HG02852 (cell line): ENCODE data around the gene MPRIP.
"Not testable (repeated sequence)": the region's sequence is repeated elsewhere in the genome, so short reads cannot be mapped to it uniquely, and the experiment has no call there.

Experiments
- ATAC-seq: cut with Tn5 transposase; IDR thresholded peaks from one replicate; pipeline ENCODE4 v1.9.1; 2021; ENCODE audit warnings: mild to moderate bottlenecking, moderate library complexity; ENCODE audit not compliant: unreplicated experiment

MPRIP gene, protein sequence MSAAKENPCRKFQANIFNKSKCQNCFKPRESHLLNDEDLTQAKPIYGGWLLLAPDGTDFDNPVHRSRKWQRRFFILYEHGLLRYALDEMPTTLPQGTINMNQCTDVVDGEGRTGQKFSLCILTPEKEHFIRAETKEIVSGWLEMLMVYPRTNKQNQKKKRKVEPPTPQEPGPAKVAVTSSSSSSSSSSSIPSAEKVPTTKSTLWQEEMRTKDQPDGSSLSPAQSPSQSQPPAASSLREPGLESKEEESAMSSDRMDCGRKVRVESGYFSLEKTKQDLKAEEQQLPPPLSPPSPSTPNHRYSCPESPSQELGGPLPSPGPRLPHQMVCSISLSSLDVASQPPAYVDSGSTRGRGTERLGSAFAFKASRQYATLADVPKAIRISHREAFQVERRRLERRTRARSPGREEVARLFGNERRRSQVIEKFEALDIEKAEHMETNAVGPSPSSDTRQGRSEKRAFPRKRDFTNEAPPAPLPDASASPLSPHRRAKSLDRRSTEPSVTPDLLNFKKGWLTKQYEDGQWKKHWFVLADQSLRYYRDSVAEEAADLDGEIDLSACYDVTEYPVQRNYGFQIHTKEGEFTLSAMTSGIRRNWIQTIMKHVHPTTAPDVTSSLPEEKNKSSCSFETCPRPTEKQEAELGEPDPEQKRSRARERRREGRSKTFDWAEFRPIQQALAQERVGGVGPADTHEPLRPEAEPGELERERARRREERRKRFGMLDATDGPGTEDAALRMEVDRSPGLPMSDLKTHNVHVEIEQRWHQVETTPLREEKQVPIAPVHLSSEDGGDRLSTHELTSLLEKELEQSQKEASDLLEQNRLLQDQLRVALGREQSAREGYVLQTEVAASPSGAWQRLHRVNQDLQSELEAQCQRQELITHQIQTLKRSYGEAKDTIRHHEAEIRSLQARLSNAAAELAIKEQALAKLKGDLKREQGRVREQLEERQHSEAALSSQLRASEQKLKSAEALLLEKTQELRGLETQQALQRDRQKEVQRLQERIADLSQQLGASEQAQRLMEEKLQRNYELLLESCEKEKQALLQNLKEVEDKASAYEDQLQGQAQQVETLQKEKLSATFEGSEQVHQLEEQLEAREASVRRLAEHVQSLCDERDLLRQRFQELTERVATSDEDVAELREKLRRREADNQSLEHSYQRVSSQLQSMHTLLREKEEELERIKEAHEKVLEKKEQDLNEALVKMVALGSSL (N-terminal part only)

DNA sequence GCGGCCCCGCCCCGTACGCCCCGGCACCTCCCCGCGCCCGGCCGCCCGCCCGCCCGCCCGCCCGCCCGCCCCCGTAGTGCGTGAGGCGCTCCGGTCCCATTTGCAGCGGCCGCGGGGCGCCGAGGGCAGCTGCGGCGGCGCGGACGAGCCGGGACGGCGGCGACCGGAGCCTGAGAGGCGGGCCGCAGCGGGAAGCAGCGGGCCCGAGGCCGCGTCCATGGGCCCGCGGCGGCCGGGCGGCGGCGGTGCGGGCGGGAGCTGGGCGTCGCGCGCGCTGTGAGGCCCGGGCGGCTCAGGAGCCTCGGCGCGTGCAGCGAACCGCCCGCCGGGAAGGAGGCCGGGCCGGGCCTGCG is at the start of gene MPRIP:
TSS of gene MPRIP (plus strand) at position 74 of the 353 bp plus-strand sequence. CDS start 392 bp downstream, outside the sequence.
- ATAC-seq = peak; percentile 8

DNA sequence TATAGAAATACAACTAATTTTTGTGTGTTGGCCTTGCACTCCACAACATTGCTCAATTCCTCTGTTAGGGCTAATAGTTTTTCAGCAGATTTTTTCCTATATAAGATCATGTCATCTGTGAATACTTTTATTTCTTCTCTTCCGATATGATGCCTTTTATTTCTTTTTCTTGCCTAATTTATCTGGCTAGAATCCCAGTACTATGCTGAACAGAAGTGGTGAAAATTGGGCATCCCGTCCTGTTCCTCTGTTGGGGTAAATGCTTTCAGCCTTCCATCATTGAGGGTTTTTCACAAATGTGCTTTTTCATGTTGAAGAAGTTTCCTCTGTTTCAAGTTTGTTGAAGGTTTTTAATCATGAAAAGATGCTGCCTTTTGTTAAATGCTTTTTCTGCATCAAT is 47.6 kb upstream of the MPRIP start:
- ATAC-seq = no peak

DNA sequence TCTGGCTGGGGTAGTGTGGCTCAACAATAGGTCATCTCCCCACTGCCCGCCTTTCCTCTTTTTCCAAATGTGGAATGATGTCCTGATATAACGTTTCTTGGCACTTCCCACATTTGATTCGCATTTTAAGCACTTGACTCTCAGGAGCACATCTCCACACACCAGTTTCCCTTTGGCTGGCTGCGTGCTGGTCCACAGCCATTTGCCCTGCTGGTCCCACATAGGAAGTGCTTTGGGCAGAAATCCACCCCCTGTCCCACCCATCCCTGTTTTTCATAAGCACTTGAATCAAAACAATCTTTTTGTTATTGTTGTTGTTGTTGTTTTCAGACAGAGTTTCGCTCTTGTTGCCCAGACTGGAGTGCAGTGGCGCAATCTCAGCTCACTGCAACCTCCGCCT is 46.3 kb upstream of the MPRIP start:
- no peak for ATAC-seq

DNA sequence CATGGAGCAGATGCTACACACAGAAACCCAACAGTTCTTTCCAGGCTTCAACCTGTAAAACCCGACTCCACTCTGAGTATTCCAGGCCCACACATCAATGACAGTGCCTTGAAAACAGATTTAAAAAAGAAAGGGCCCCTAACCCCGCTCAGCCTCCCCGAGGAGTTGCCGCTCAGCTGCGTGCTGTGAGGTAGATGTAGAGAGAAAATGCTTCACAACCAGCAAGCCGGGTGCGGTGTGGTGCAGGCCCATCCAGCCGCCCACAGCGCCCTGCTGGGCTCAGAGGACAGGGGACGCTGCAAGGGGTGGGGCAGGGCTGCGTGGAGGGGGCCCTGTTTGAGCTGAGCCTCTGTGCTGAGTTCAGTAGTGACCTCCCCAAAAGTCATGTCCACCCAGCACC is 45.5 kb upstream of the MPRIP start:
- ATAC-seq = not testable (repeated sequence)

DNA sequence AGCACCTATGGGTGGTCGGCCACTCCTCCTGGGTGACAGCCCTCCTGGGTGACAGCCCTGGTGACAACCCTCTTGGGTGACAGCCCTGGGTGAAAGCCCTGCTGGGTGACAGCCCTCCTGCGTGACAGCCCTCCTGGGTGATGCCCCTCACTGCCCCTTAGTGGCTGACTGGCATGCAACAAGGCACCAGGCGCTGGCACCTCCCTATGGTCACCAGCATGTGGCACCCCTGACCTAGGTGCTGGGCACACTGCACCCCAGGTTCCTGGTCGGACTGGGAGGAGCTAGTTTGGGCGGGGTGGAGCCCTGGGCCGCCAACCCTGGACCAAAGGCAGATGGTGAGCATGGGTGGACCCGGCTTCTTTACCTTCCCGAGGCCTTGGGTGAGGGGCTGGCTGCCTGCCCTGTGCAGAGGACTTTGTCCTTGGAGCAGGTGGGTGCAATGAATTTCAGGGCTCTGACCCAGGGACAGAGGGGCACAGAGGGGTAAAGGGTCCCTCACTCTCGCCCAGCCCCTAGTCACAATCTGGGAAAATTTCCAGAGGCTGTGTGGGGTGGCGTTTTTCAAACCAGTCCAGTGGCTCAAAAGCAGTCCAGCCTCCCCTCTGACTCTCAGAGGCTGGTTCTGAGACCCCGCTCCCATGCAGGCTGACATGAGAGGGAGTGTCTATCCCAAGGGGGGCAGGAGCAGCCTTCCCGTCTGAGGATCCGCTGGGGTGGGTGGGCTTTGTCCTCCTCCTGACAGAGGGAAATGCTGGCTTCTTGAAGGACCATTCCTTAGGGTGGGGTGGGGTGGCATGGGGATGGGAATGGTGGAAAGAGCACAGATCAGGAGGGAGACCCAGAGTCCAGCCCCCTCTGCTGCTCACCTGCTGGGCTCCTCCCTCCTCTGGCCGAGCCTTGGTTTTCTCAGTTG is 44.5 kb upstream of the MPRIP start:
- no peak for ATAC-seq

DNA sequence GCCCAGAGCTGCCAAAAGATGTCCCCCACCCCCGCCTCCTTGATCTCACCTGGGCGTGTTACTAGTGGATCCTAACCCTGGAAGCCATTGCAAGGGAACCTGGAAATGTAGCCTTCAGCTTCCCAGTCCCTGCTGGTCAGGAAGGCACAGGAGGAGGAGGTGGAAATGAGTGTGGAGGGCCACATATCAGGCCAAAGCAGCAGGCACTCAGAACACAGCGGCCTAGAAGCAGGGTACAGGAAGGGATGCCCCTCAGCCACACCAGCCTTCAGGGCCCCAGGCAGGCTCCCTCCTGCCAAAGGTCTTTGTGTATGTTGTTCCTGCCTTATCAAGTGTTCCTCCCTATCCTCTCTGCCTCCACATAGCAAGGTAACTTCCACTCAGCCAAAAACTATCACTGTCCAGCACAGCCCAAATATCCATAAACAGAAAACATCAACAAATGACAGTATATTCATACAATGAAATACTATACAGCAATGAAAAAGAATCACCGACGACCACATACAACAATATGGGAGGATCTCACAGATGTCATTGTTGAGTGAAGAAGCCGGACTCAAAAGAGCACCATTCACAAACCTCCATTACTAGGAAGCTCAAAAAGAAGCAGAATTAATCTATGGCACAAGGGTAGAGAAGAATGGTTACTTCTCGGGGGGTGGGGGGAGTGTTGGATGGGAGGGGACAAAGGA is 42.2 kb upstream of the MPRIP start:
- ATAC-seq = no peak

DNA sequence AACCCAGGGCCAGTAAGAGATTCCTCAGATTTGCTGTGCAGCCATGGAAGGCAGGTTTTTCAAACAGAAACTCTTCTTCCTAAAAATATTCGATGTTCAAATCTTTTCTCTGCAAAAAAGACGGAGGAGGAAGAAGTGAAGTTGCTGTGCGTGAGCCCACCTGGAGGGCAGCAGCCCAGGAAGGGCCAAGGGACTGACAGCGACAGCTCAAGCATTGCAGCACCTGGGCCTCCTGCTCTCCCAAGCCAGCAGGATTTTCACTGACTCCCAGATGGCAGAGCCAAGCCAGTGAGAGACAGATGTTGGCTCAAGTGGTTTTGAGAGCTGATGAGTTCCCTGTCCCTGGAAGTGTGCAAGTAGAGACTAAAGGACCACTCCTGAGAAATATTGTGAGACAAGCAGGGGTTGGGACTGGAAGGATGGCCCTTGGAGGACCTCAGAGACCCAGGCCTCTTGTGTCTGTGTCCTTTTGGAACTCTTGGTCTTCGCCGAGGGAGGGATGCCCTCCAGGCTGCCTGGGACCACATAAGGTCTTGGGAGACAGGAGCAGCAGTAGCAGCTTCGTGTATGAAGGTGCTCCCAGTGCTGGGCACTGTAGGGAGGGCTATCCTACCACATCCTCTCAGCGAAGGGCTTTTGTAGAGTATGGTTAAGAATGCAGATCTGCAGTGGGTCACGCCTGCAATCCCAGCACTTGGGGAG is 41.0 kb upstream of the MPRIP start:
- no peak for ATAC-seq

DNA sequence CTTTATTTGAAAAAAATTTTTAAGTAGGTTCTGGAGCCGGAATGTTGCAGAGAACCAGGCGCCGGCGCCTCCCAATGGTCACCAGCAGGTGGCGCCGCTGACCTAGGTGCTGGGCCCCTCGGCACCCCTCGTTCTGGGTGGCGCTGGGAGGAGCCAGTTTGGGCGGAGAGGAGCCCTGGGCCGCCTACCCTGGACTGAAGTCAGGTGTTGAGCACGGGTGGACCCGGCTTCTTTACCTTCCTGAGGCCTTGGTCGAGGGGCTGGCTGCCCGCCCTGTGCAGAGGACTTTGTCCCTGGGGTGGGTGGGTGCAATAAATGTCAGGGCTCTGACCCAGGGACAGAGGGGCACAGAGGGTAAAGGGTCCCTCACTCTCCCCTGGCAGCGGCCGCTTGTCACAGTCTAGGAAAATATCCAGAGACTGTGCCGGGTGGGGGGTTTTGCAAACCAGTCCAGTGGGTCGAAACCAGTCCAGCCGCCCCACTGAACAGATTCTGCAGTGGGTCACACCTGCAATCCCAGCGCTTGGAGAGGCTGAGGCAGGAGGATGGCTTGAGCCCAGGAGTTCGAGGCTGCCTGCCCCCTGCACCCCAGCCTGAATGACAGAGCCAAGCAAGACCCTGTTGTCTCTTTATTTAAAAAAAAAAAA is 40.3 kb upstream of the MPRIP start:
- peak; percentile 57 for ATAC-seq

DNA sequence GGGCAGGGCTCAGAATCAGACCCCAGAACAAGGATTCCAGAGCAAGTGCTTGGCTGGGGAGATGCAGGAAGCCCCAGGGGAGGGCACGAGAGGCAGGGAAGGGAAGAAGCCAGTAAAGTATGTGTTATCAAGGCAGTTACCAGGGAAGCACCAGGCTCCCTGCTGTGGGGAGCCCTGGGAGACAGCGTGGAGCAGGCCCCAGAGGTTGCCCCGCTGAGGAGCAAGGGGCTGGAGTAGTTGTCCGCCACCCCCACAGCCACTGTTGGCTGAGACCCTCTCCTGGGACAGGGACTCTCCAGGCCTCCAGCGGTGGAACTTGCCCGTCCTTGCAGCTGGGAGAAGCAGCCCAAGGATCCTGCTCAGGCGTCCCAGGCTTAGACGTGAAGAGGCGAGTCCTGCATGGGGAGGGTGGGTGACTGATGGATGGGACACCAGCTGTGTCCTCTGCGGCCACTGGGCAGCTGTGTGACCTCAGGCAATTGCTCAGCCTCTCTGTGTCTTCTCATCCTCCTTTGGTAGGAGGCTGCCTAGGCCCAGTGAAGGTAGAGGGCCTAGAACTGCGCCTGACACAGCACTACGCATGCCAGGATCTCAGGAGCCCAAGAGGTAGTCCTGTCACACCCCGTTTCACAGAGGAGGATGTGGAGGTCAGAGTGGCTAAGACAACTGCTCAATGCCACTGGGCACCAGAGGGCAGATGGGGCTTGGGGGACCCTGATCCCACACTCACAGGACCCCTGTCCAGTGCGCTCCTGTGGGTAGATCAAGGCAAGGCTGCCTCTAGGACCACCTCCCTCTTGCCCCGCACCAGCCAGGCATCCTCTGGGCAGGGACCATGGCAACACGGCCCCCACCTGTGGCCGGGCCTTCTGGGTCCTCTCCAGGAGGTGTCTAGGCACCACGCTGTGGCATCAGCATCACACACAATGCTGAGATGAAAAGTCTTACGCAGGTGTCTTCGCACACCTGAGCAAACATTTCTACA is 39.2 kb upstream of the MPRIP start:
- not testable (repeated sequence) for ATAC-seq

DNA sequence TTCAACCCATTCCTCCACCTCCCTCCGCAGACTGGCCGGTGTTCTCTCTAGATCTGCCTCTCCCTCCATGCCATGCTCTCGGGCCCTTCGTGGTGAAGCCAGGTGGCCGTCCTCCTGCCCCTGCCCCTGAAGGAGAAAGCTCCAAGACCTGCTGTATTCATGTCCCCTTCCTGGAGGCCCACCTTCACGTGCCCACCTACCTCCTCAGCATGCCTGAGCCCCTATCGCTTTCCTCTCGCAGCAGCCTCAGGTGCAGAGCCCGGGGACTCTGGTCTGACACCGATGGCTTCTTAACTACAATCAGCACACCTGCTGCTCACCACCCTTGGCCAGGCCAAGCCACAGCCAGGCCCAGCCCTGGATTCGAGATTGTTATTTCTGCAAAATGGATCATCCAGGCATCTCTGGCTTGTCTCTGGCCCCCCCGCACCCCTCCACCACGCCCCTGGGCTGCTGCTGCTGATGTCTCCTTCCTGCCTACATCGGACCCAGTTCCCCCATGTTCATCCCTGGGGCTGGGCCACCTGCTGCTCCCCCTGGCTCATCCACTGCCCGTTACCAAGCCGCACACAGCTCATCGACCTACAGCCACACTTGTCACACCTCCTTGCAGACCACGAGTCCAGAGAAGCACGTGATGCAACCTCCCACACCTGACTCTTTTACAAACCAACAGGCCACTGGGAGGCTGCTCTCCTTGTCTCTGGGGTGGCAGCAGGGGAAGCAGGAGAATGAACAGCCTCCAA is 37.8 kb upstream of the MPRIP start:
- ATAC-seq = no peak

DNA sequence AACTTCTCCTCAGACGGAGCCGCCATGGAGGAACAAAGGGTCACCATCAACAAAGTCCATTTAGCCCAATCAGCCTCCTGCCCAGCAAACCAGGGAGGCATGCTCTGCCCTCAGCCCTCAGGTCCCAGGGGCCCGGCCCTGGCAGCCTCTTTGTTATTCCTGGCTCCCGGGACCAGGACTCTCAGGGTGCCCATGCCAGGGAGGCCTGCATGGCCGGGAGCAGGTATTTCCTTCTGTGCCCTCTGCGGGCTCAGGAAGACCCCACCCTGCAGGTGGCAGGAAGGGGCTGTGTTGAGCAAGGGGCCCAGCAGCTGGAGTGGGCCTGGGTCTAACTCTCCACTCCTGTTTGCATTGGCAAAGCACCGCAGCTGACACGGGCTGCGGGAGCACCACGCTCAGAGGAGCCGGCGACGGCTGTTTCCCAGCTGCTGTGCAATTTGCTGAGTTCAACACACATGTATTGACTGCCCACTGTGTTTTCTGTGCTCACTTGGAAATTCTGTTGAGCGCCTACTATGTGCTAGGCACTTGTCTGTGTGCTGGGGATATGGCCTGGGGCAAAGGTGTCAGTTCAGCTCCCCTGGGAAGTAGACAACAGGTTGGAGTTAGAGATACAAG is 37.2 kb upstream of the MPRIP start:
- ATAC-seq = not testable (repeated sequence)

DNA sequence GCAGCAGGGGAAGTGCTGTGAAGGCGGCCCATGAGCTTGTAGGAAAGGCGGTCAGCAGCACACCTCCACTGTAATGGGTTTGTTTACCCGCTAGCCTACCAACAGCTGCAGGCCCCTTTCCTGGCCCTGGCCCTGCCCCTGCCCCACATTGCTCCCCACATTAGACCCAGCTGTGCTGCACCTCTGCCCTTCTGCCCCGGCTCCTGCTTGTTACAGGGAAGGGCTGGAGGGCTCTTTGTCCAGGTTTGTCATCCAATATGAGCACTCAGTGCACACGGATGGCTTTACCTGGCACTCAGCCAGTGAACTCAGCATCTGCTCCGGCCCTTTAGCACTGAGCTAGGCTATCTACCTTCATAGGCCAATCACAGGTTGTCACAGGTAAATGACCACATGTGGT is 34.4 kb upstream of the MPRIP start:
- not testable (repeated sequence) for ATAC-seq

DNA sequence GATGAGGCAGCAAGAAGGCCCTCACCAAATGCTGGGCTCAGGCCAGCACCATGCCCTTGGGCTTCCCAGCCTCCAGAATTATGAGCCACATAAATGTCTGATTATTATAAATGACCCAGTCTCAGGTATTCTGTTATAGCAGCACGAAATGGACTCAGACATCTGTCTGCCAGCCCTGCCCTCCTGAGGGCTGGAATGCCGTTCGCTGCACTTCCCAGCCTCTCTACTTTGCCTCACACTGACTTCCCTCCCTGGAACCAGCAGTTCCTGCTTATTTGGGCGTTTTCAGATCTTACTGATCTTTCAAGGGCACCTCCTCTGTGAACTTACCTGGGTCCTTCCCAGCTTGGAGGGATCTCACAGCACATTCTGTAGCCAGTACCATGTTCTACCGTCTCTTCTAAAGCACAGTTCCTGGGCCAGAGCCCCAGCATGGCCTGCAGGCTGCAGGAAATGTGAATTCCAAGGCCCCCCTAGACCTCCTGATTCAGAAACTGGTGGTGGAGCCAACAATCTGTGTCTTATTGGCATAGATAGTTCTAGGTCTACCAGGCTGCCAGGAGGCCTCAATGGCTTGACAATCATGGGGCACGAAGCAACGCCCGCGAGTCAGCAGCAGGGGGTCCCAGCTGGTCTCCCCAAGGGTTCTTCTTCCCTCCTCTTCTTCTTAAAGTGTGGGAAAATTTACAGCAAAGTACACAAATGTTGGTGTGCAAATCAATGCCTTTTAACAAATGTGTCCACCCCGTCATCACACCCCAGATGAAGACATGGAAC is 33.4 kb upstream of the MPRIP start:
- ATAC-seq = not testable (repeated sequence)

DNA sequence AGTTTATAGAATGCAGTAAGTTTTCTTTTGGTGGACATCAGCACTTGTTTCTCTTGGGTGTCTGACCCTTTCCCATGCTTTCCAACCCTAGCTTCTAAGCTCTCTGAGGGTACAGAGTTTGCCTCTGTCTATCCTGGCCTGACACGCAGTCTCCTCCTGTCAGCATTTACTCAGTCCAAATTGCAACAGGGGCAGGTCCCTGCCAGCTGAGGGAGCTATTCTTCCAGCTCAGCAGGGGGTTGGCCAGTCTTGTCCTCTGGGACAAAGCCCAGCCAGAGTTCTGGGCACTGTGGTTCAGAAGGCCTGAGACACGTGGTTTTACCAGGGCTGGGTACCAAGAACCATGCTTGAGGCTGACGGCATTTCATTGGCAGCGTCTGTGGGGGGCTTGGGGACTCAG is 32.3 kb upstream of the MPRIP start:
- ATAC-seq = not testable (repeated sequence)

DNA sequence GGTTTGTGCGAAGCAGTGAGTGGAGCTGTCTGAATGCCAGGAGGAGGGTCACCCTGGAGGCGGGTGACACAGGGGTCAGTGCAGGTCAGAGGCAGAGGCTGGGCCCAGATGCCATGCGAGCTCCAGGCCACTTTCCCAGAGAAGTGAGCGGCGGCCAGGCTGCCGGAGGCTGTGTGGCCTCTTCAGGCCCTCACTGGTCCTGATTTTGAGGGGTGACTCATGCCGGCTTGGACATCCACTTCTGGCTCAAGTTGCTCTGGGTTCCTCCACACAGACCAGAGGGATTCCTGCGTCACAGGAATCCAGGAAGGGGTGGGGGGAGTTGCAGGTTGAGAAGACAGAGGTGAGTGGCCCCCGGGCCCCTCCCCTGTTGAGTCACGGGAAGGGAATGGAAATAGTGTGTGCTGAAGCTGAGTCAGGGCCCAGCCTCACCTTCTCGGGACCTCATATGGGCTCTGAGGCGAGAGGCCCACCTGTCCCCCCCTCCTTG is 31.7 kb upstream of the MPRIP start:
- ATAC-seq = not testable (repeated sequence)
